HG03066 (cell line): ENCODE data around the gene VPS29.

ENCODE experiments used
- ATAC-seq: cut with Tn5 transposase; IDR thresholded peaks from one replicate; pipeline ENCODE4 v1.9.1; 2021; ENCODE audit warnings: low read depth; ENCODE audit not compliant: unreplicated experiment

Gene VPS29

GRCh38 chr12:110451263-110451662 is 50.6 kb downstream of the VPS29 start:
- no peak for ATAC-seq

- ATAC-seq: peak; percentile 92
These were observed 52.0 kb downstream of the VPS29 start, which contains the start of gene ARPC3 for GRCh38 chr12:110449799-110450497. TSS of gene ARPC3 (minus strand) at chr12:110450337. CDS start at chr12:110450260, 77 bp downstream.

- no peak for ATAC-seq
These were observed 57.5 kb downstream of the VPS29 start for GRCh38 chr12:110444455-110444854.
